Mucosa of rectum (tissue), 2 donors: Measurements from ENCODE around the gene GRK1.
"Not testable (repeated sequence)": the region's sequence is repeated elsewhere in the genome, so short reads cannot be mapped to it uniquely, and the experiment has no call there.

ENCODE experiments used
- H3K27ac ChIP-seq, 2 donors: one replicate each; pipeline ENCODE4 v1.7.0; 2013; ENCODE audit warnings: inconsistent platforms in 2 of 2, low read depth in 2 of 2, low read length in 2 of 2
- H3K27me3 ChIP-seq, 2 donors: one replicate each; pipeline ENCODE4 v1.7.0; 2013; ENCODE audit warnings: low read length in 2 of 2; ENCODE audit not compliant: control insufficient read depth in 2 of 2, insufficient read depth in 2 of 2
- H3K36me3 ChIP-seq, 2 donors: one replicate each; pipeline ENCODE4 v1.7.0; 2013; ENCODE audit warnings: low read length in 2 of 2; ENCODE audit not compliant: control insufficient read depth in 2 of 2, insufficient read depth in 2 of 2
- H3K4me1 ChIP-seq, 2 donors: one replicate each; pipeline ENCODE4 v1.7.0; 2013; ENCODE audit warnings: low read length in 2 of 2, mild to moderate bottlenecking in 1 of 2; ENCODE audit not compliant: control insufficient read depth in 2 of 2, insufficient read depth in 2 of 2
- H3K4me3 ChIP-seq, 2 donors: one replicate each; pipeline ENCODE4 v1.7.0; 2013; ENCODE audit warnings: low read length in 2 of 2
- H3K9ac ChIP-seq, 2 donors: one replicate each; pipeline ENCODE4 v1.7.0; 2013; ENCODE audit warnings: low read length in 2 of 2, low read depth in 1 of 2, mild to moderate bottlenecking in 1 of 2
- H3K9me3 ChIP-seq, 2 donors: one replicate each; pipeline ENCODE4 v1.7.0; 2013; ENCODE audit warnings: low read length in 2 of 2; ENCODE audit not compliant: control insufficient read depth in 2 of 2
- donor health status: healthy.
- donor health status: Normal muscosa, but diverticular disease.

Gene GRK1

GRCh38 chr13:113749967-113750366 lies 82.9 kb downstream of the GRK1 start:
- Histone ChIP-seq H3K4me3 (no peak overlapping the region), H3K36me3 (no peaks in the 10 kb centered on the region), H3K27me3 (no peaks in the 10 kb centered on the region), H3K9ac (no peak overlapping the region), H3K4me1 (no peaks in the 10 kb centered on the region), H3K27ac (no peak overlapping the region), H3K9me3 (no peaks in the 10 kb centered on the region)

- H3K27me3 ChIP-seq: no peaks in the 10 kb centered on the region
These were observed 83.8 kb downstream of the GRK1 start for GRCh38 chr13:113750554-113751399.

GRCh38 chr13:113751491-113751890 lies 84.5 kb downstream of the GRK1 start:
- no peak overlapping the region for H3K27ac ChIP-seq
- H3K27me3 ChIP-seq: no peaks in the 10 kb centered on the region
- H3K4me3 ChIP-seq: no peak overlapping the region
- no peaks in the 10 kb centered on the region for H3K36me3 ChIP-seq
- H3K4me1 ChIP-seq: no peaks in the 10 kb centered on the region
- H3K9me3 ChIP-seq: no peaks in the 10 kb centered on the region
- no peak overlapping the region for H3K9ac ChIP-seq

More at GRCh38 chr13:113750554-113751399, 83.8 kb downstream of the GRK1 start:
- Histone ChIP-seq H3K9ac (no peak overlapping the region), H3K9me3 (no peaks in the 10 kb centered on the region), H3K4me3 (no peak overlapping the region), H3K27ac (no peak overlapping the region), H3K36me3 (no peaks in the 10 kb centered on the region), H3K4me1 (no peaks in the 10 kb centered on the region)

- not testable (repeated sequence) for H3K4me1 ChIP-seq, H3K27me3 ChIP-seq, H3K9me3 ChIP-seq, H3K4me3 ChIP-seq, H3K36me3 ChIP-seq, H3K27ac ChIP-seq, H3K9ac ChIP-seq
These were observed 85.4 kb downstream of the GRK1 start for GRCh38 chr13:113752211-113752986.

- Histone ChIP-seq H3K4me3 (no peak overlapping the region), H3K27me3 (no peaks in the 10 kb centered on the region), H3K4me1 (no peaks in the 10 kb centered on the region), H3K9me3 (no peaks in the 10 kb centered on the region), H3K9ac (no peak overlapping the region), H3K36me3 (no peaks in the 10 kb centered on the region), H3K27ac (no peak overlapping the region)
These were observed 86.2 kb downstream of the GRK1 start for GRCh38 chr13:113753171-113753570.

GRCh38 chr13:113754242-113754641 lies 87.2 kb downstream of the GRK1 start:
- no peak overlapping the region for H3K27ac ChIP-seq
- H3K9me3 ChIP-seq: no peaks in the 10 kb centered on the region
- H3K9ac ChIP-seq: no peak overlapping the region

GRCh38 chr13:113754691-113755090 lies 87.7 kb downstream of the GRK1 start:
- H3K4me1 ChIP-seq: peaks cover 8 to 10% of the 10 kb centered on the region in 2 donors
- no peak overlapping the region for H3K4me3 ChIP-seq
- no peaks in the 10 kb centered on the region for H3K36me3 ChIP-seq
- H3K27ac ChIP-seq: no peak overlapping the region
- no peaks in the 10 kb centered on the region for H3K9me3 ChIP-seq
- peaks cover 2 to 7% of the 10 kb centered on the region in 2 donors for H3K27me3 ChIP-seq
- no peak overlapping the region for H3K9ac ChIP-seq

More at GRCh38 chr13:113754242-113754641, 87.2 kb downstream of the GRK1 start:
- peaks cover 0 to 4% of the 10 kb centered on the region in 2 donors for H3K27me3 ChIP-seq
- H3K4me1 ChIP-seq: peaks cover 4 to 5% of the 10 kb centered on the region in 2 donors
- no peaks in the 10 kb centered on the region for H3K36me3 ChIP-seq
- no peak overlapping the region for H3K4me3 ChIP-seq

- Histone ChIP-seq H3K9ac (no peak overlapping the region), H3K36me3 (no peaks in the 10 kb centered on the region), H3K27me3 (peaks cover 12 to 18% of the 10 kb centered on the region in 2 donors)
These were observed 89.5 kb downstream of the GRK1 start for GRCh38 chr13:113756441-113757097.

GRCh38 chr13:113758651-113759524 lies 91.9 kb downstream of the GRK1 start, which contains the start of gene TMEM255B:
TSS of gene TMEM255B (plus strand) at chr13:113759226. CDS start at chr13:113759270, 44 bp downstream.
- H3K9me3 ChIP-seq: no peaks in the 10 kb centered on the region

More at GRCh38 chr13:113756441-113757097, 89.5 kb downstream of the GRK1 start:
- H3K4me1 ChIP-seq: peaks cover 8 to 13% of the 10 kb centered on the region in 2 donors
- H3K9me3 ChIP-seq: no peaks in the 10 kb centered on the region
- H3K4me3 ChIP-seq: no peak overlapping the region
- no peak overlapping the region for H3K27ac ChIP-seq

More at GRCh38 chr13:113758651-113759524, 91.9 kb downstream of the GRK1 start, which contains the start of gene TMEM255B:
- Histone ChIP-seq H3K4me1 (peaks cover 8 to 13% of the 10 kb centered on the region in 2 donors), H3K27me3 (peaks cover 14 to 18% of the 10 kb centered on the region in 2 donors), H3K27ac (peak within 1 kb of the TSS; percentile 60 to 80), H3K9ac (peak within 1 kb of the TSS; percentile 64 to 80), H3K36me3 (no peaks in the 10 kb centered on the region), H3K4me3 (peak within 1 kb of the TSS; percentile 65 to 78)
